Naive thymus-derived CD4-positive, alpha-beta T cell (primary cell): ENCODE results near the gene MOK. TPM values are rescaled to one million over a fixed set of nuclear protein-coding genes. Genes with fewer than 3 reads are reported as not detected.

Experiments
- ATAC-seq: fragments of 150-1000 bp; cut with Tn5 transposase; 2 replicates; pipeline ENCODE4 v1.10.0; 2021; ENCODE audit warnings: mild to moderate bottlenecking, moderate library complexity
- CTCF ChIA-PET: fragments of 350-600 bp; sonication (Branson Sonifier 250); formaldehyde crosslinking; loops from one replicate; lab custom pipeline; 2021; ENCODE audit warnings: antibody characterized with exemption; lab: Charles Lee
- POLR2A ChIA-PET: fragments of 350-600 bp; sonication (Branson Sonifier 250); formaldehyde crosslinking; loops from one replicate; lab custom pipeline; 2021; ENCODE audit warnings: antibody characterized with exemption, inconsistent platforms; lab: Charles Lee
- DNase-seq, 9 donors: peaks; one replicate each; pipeline versions ENCODE4 v3.0.0 to v3.0.0-alpha.2; 2020 to 2022; ENCODE audit warnings: mixed read lengths in 1 of 9
- H3K27ac ChIP-seq: one replicate; pipeline ENCODE4 v1.7.0; 2013; ENCODE audit warnings: mild to moderate bottlenecking, low read depth, low read length, moderate library complexity
- H3K27me3 ChIP-seq, 2 donors: one replicate each; pipeline ENCODE4 v1.7.0; 2013; ENCODE audit warnings: low read length in 2 of 2, mild to moderate bottlenecking in 2 of 2, moderate library complexity in 2 of 2; ENCODE audit not compliant: control insufficient read depth in 2 of 2, insufficient read depth in 2 of 2
- H3K36me3 ChIP-seq, 3 experiments: 1 replicate in 2 of 3; 2 replicates in 1 of 3; pipeline ENCODE4 v1.7.0; 2013; ENCODE audit warnings: low read length in 3 of 3, mild to moderate bottlenecking in 3 of 3, moderate library complexity in 1 of 3; ENCODE audit not compliant: insufficient read depth in 3 of 3, control insufficient read depth in 2 of 3
- H3K4me1 ChIP-seq, 2 donors: one replicate each; pipeline ENCODE4 v1.7.0; 2013; ENCODE audit warnings: low read length in 2 of 2, mild to moderate bottlenecking in 2 of 2, moderate library complexity in 1 of 2; ENCODE audit not compliant: control insufficient read depth in 2 of 2, insufficient read depth in 2 of 2
- H3K4me3 ChIP-seq: 2 replicates; pipeline ENCODE4 v1.7.0; 2013; ENCODE audit warnings: mild to moderate bottlenecking, low read length
- H3K9me3 ChIP-seq, 3 experiments: 1 replicate in 2 of 3; 2 replicates in 1 of 3; pipeline ENCODE4 v1.7.0; 2013; ENCODE audit warnings: low read length in 3 of 3; ENCODE audit not compliant: control insufficient read depth in 2 of 3
- H3K27ac Mint-ChIP-seq, 9 donors: one replicate each; pipeline ENCODE4 v1.8.0; 2020 to 2022; ENCODE audit warnings: mixed read lengths in 9 of 9, mild to moderate bottlenecking in 8 of 9, moderate library complexity in 5 of 9, inconsistent platforms in 2 of 9
- H3K27me3 Mint-ChIP-seq, 5 donors: one replicate each; pipeline ENCODE4 v1.8.0; 2021 to 2022; ENCODE audit warnings: mixed read lengths in 5 of 5, mild to moderate bottlenecking in 1 of 5
- H3K36me3 Mint-ChIP-seq, 5 donors: one replicate each; pipeline ENCODE4 v1.8.0; 2020 to 2022; ENCODE audit warnings: mixed read lengths in 5 of 5, mild to moderate bottlenecking in 3 of 5, inconsistent platforms in 1 of 5
- H3K4me1 Mint-ChIP-seq, 7 donors: one replicate each; pipeline ENCODE4 v1.8.0; 2020 to 2022; ENCODE audit warnings: mixed read lengths in 7 of 7, mild to moderate bottlenecking in 3 of 7, inconsistent platforms in 1 of 7
- H3K4me3 Mint-ChIP-seq, 10 donors: one replicate each; pipeline ENCODE4 v1.8.0; 2020 to 2022; ENCODE audit warnings: mild to moderate bottlenecking in 10 of 10, mixed read lengths in 10 of 10, moderate library complexity in 6 of 10, inconsistent platforms in 2 of 10
- H3K9me3 Mint-ChIP-seq, 11 donors: one replicate each; pipeline ENCODE4 v1.8.0; 2020 to 2022; ENCODE audit warnings: mixed read lengths in 11 of 11, mild to moderate bottlenecking in 4 of 11, inconsistent platforms in 1 of 11, moderate library complexity in 1 of 11
- intact Hi-C, 2 donors: fragments of 100-400 bp; cut with micrococcal nuclease; formaldehyde crosslinking; loops; one replicate each; pipeline ENCODE4 v1.15.1; 2023
- polyA plus RNA-seq, 2 donors: library from polyadenylated mRNA; unstranded; fragments of 300-500 nt; fragmentation: Illumina TruSeq; gene quantifications; one replicate each; pipeline ENCODE4 v1.2.3, GENCODE V29; 2021
- total RNA-seq, 6 experiments: library from RNA in 5 of 6; stranded (reverse) in 5 of 6; gene quantifications; 1 replicate in 5 of 6; 2 replicates in 1 of 6; pipeline ENCODE4 v1.2.3 and lab custom pipeline; 2021 to 2026

Gene MOK
- total and polyA plus RNA-seq, 7 experiments from 2014 or later: 1.3 to 3.5 (median 1.9) TPM

- Histone ChIP-seq H3K9me3 (no peaks in the 10 kb centered on the region), H3K27me3 (no peaks in the 10 kb centered on the region), H3K36me3 (peaks cover 0 to 85% (median 10%) of the 10 kb centered on the region in 3 experiments), H3K4me1 (no peaks in the 10 kb centered on the region), H3K27ac (no peak overlapping the region), H3K4me3 (no peak overlapping the region)
- Mint-ChIP-seq H3K27me3 (no peaks in the 10 kb centered on the region), H3K4me1 (peaks cover 0 to 7% (median 0%) of the 10 kb centered on the region in 7 donors), H3K4me3 (no peak overlapping the region), H3K9me3 (no peaks in the 10 kb centered on the region), H3K36me3 (peaks cover 0 to 26% (median 12%) of the 10 kb centered on the region in 5 donors), H3K27ac (no peak overlapping the region)
- ChIA-PET POLR2A (no interaction called here), CTCF (no interaction called here)
- no peak for DNase-seq
- ATAC-seq: no peak
- intact Hi-C loops: no loop called here
These were observed 93.7 kb downstream of the MOK start for GRCh38 chr14:102211240-102211639.

GRCh38 chr14:102210421-102211042 lies 94.4 kb downstream of the MOK start:
- Histone ChIP-seq H3K27ac (no peak overlapping the region), H3K9me3 (no peaks in the 10 kb centered on the region), H3K27me3 (no peaks in the 10 kb centered on the region), H3K36me3 (peaks cover 0 to 90% (median 10%) of the 10 kb centered on the region in 3 experiments), H3K4me3 (no peak overlapping the region), H3K4me1 (no peaks in the 10 kb centered on the region)
- DNase-seq: no peak
- intact Hi-C loops: no loop called here
- H3K27me3 Mint-ChIP-seq: no peaks in the 10 kb centered on the region
- ATAC-seq: no peak
- no peak overlapping the region for H3K4me3 Mint-ChIP-seq
- H3K4me1 Mint-ChIP-seq: peaks cover 0 to 7% (median 0%) of the 10 kb centered on the region in 7 donors
- ChIA-PET POLR2A (no interaction called here), CTCF (no interaction called here)
- H3K27ac Mint-ChIP-seq: no peak overlapping the region
- H3K9me3 Mint-ChIP-seq: no peaks in the 10 kb centered on the region
- peaks cover 0 to 29% (median 12%) of the 10 kb centered on the region in 5 donors for H3K36me3 Mint-ChIP-seq

GRCh38 chr14:102209224-102209966 lies 95.6 kb downstream of the MOK start:
- Mint-ChIP-seq H3K27me3 (no peaks in the 10 kb centered on the region), H3K4me3 (no peak overlapping the region), H3K4me1 (peaks cover 0 to 9% (median 2%) of the 10 kb centered on the region in 7 donors), H3K27ac (no peak overlapping the region), H3K9me3 (no peaks in the 10 kb centered on the region), H3K36me3 (peaks cover 0 to 32% (median 12%) of the 10 kb centered on the region in 5 donors)
- Histone ChIP-seq H3K36me3 (peaks cover 0 to 94% (median 10%) of the 10 kb centered on the region in 3 experiments), H3K4me1 (no peaks in the 10 kb centered on the region), H3K27ac (no peak overlapping the region), H3K4me3 (no peak overlapping the region), H3K27me3 (no peaks in the 10 kb centered on the region), H3K9me3 (no peaks in the 10 kb centered on the region)
- ATAC-seq (no peak), DNase-seq (no peak)
- intact Hi-C loops: no loop called here
- ChIA-PET POLR2A (no interaction called here), CTCF (no interaction called here)

GRCh38 chr14:102208741-102209140 lies 96.2 kb downstream of the MOK start:
- no peak overlapping the region for H3K4me3 Mint-ChIP-seq
- no peak for DNase-seq
- H3K4me1 Mint-ChIP-seq: peaks cover 0 to 13% (median 7%) of the 10 kb centered on the region in 7 donors
- peaks cover 0 to 93% (median 10%) of the 10 kb centered on the region in 3 experiments for H3K36me3 ChIP-seq
- no peaks in the 10 kb centered on the region for H3K4me1 ChIP-seq
- intact Hi-C loops: no loop called here
- no peak overlapping the region for H3K27ac Mint-ChIP-seq
- peaks cover 2 to 39% (median 12%) of the 10 kb centered on the region in 5 donors for H3K36me3 Mint-ChIP-seq
- no peaks in the 10 kb centered on the region for H3K9me3 Mint-ChIP-seq
- CTCF ChIA-PET: no interaction called here
- ATAC-seq: no peak
- no peaks in the 10 kb centered on the region for H3K27me3 Mint-ChIP-seq
- H3K9me3 ChIP-seq: no peaks in the 10 kb centered on the region
- H3K4me3 ChIP-seq: no peak overlapping the region
- POLR2A ChIA-PET: no interaction called here
- no peaks in the 10 kb centered on the region for H3K27me3 ChIP-seq
- no peak overlapping the region for H3K27ac ChIP-seq

- H3K27me3 Mint-ChIP-seq: no peaks in the 10 kb centered on the region
- intact Hi-C loops: no loop called here
- H3K4me1 Mint-ChIP-seq: peaks cover 0 to 15% (median 7%) of the 10 kb centered on the region in 7 donors
- ATAC-seq (no peak), DNase-seq (no peak)
- Histone ChIP-seq H3K36me3 (peaks cover 0 to 89% (median 10%) of the 10 kb centered on the region in 3 experiments), H3K27me3 (no peaks in the 10 kb centered on the region), H3K9me3 (no peaks in the 10 kb centered on the region), H3K4me1 (no peaks in the 10 kb centered on the region), H3K4me3 (no peak overlapping the region), H3K27ac (no peak overlapping the region)
- ChIA-PET CTCF (no interaction called here), POLR2A (no interaction called here)
- no peaks in the 10 kb centered on the region for H3K9me3 Mint-ChIP-seq
- no peak overlapping the region for H3K27ac Mint-ChIP-seq
- H3K4me3 Mint-ChIP-seq: no peak overlapping the region
- peaks cover 2 to 39% (median 12%) of the 10 kb centered on the region in 5 donors for H3K36me3 Mint-ChIP-seq
These were observed 97.1 kb downstream of the MOK start for GRCh38 chr14:102207831-102208365.

GRCh38 chr14:102206918-102207317 lies 98.0 kb downstream of the MOK start:
- ChIA-PET CTCF (no interaction called here), POLR2A (no interaction called here)
- H3K27ac ChIP-seq: no peak overlapping the region
- H3K27me3 ChIP-seq: no peaks in the 10 kb centered on the region
- Mint-ChIP-seq H3K4me1 (peaks cover 2 to 21% (median 12%) of the 10 kb centered on the region in 7 donors), H3K27me3 (no peaks in the 10 kb centered on the region), H3K4me3 (no peak overlapping the region), H3K36me3 (peaks cover 4 to 39% (median 12%) of the 10 kb centered on the region in 5 donors), H3K9me3 (no peaks in the 10 kb centered on the region), H3K27ac (no peak overlapping the region)
- intact Hi-C loops: no loop called here
- no peak overlapping the region for H3K4me3 ChIP-seq
- no peaks in the 10 kb centered on the region for H3K4me1 ChIP-seq
- DNase-seq (no peak), ATAC-seq (no peak)
- H3K36me3 ChIP-seq: peaks cover 0 to 81% (median 10%) of the 10 kb centered on the region in 3 experiments
- no peaks in the 10 kb centered on the region for H3K9me3 ChIP-seq
